Uterus (tissue), 4 donors: ENCODE results near the gene IL1RAPL2. TPM values are rescaled to one million over a fixed set of nuclear protein-coding genes. Genes with fewer than 3 reads are reported as not detected.

Experiments used
- DNase-seq, 2 donors: peaks; one replicate each; pipeline ENCODE4 v3.0.0-alpha.2; 2019 to 2020
- H3K27ac ChIP-seq, 2 donors: fragments of 200-600 bp; sonication (generic); 1 replicate in 1 of 2; 2 replicates in 1 of 2; pipeline ENCODE4 v1.5.1; 2016 to 2018
- H3K27me3 ChIP-seq, 2 donors: fragments of 200-600 bp; sonication (generic); one replicate each; pipeline ENCODE4 v1.5.1; 2018 to 2019; ENCODE audit warnings: control low read depth in 1 of 2
- H3K36me3 ChIP-seq, 2 donors: fragments of 200-600 bp; sonication (generic); one replicate each; pipeline ENCODE4 v1.5.1; 2019; ENCODE audit warnings: control low read depth in 1 of 2
- H3K4me1 ChIP-seq, 2 donors: fragments of 200-600 bp; sonication (generic); one replicate each; pipeline ENCODE4 v1.5.1; 2018 to 2019; ENCODE audit warnings: control low read depth in 1 of 2
- H3K4me3 ChIP-seq, 2 donors: fragments of 200-600 bp; sonication (generic); 1 replicate in 1 of 2; 2 replicates in 1 of 2; pipeline ENCODE4 v1.5.1; 2018 to 2019; ENCODE audit warnings: mild to moderate bottlenecking in 1 of 2
- H3K9me3 ChIP-seq, 2 donors: fragments of 200-600 bp; sonication (generic); one replicate each; pipeline ENCODE4 v1.5.1; 2019; ENCODE audit warnings: control low read depth in 1 of 2
- POLR2A ChIP-seq, 2 donors: fragments of 450-650 bp; IDR thresholded peaks; one replicate each; pipeline ENCODE4 v1.6.1; 2016; ENCODE audit warnings: antibody characterized with exemption in 2 of 2, mild to moderate bottlenecking in 1 of 2, moderate library complexity in 1 of 2
- intact Hi-C: fragments of 100-400 bp; cut with DNase I; formaldehyde crosslinking; loops from one replicate; pipeline ENCODE4 v1.15.1; 2023; ENCODE audit warnings: low total_unique reads
- total RNA-seq, 4 donors: library from RNA; depleted of rRNA in 3 of 4; stranded (reverse); fragments of >200 nt in 3 of 4; gene quantifications; one replicate each; pipeline versions ENCODE4 v1.1.0 to v1.2.4, GENCODE V29; 2014 to 2023
- TF ChIP-seq, protein P1 (sequence below), 4 experiments: fragments of 200-600 bp in 2 of 4; fragments of 450-650 bp in 2 of 4; sonication (generic) in 2 of 4; IDR thresholded peaks; one replicate each; pipeline ENCODE4 v1.5.1; 2016 to 2019; ENCODE audit warnings: antibody characterized with exemption in 4 of 4, mild to moderate bottlenecking in 2 of 4, moderate library complexity in 1 of 4
- donor health status: DM: yes; HTN: yes; CAD: no.

Gene IL1RAPL2
- total RNA-seq, 4 donors from 2014 or later: 2.1 TPM; not detected in 3

DNA sequence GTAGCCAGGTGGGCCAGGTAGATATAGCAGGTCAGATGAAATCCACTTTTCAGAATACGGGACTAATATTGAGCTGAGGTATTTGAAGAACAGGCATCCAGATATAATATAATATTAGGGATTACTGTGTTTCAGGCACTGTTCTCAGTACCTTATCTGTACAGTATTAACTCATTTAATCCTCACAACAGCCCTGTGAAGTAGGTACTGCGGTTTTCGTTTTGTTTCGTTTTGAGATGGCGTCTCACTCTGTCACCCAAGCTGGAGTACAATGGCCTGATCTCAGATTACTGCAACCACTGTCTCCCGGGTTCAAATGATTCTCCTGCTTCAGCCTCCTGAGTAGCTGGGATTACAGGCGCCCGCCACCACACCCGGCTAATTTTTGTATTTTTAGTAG, 129.6 kb downstream of the IL1RAPL2 start:
- no peaks in the 10 kb centered on the region for H3K27me3 ChIP-seq
- DNase-seq: no peak
- intact Hi-C loops: no loop called here

DNA sequence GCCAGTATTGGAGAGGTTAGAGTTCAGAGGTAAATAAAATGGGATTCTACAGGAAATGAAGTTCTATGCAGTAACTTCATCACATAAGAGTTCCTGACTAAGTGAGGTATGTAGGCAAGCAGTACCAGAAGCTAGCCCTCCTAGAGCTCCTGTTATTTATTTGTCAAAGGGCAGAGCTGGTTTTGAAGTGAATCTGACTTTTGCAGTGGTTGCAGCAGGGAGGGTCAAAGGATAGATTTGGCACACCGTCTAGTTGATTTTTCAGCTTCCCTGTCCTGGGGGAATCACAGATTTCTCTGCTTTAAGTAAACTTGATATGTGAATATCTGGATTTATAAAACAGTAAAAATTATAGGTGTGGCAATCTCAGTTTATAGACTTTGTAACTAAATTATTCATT, 130.7 kb downstream of the IL1RAPL2 start:
- DNase-seq: no peak
- H3K27me3 ChIP-seq: no peaks in the 10 kb centered on the region
- no peak overlapping the region for H3K27ac ChIP-seq
- H3K4me3 ChIP-seq: no peak overlapping the region
- intact Hi-C loops: no loop called here
- H3K9me3 ChIP-seq: no peaks in the 10 kb centered on the region
- no peaks in the 10 kb centered on the region for H3K4me1 ChIP-seq
- no peak for TF ChIP-seq POLR2A (IDR thresholded peaks at IDR 0.05)
- TF ChIP-seq, protein P1, sequence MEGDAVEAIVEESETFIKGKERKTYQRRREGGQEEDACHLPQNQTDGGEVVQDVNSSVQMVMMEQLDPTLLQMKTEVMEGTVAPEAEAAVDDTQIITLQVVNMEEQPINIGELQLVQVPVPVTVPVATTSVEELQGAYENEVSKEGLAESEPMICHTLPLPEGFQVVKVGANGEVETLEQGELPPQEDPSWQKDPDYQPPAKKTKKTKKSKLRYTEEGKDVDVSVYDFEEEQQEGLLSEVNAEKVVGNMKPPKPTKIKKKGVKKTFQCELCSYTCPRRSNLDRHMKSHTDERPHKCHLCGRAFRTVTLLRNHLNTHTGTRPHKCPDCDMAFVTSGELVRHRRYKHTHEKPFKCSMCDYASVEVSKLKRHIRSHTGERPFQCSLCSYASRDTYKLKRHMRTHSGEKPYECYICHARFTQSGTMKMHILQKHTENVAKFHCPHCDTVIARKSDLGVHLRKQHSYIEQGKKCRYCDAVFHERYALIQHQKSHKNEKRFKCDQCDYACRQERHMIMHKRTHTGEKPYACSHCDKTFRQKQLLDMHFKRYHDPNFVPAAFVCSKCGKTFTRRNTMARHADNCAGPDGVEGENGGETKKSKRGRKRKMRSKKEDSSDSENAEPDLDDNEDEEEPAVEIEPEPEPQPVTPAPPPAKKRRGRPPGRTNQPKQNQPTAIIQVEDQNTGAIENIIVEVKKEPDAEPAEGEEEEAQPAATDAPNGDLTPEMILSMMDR (IDR thresholded peaks at IDR 0.05): no peak
- no peaks in the 10 kb centered on the region for H3K36me3 ChIP-seq

More for the DNA sequence above, 129.6 kb downstream of the IL1RAPL2 start:
- Histone ChIP-seq H3K9me3 (no peaks in the 10 kb centered on the region), H3K27ac (no peak overlapping the region), H3K4me1 (no peaks in the 10 kb centered on the region), H3K36me3 (no peaks in the 10 kb centered on the region), H3K4me3 (no peak overlapping the region)
- TF ChIP-seq, protein P1 (IDR thresholded peaks at IDR 0.05): no peak
- no peak for TF ChIP-seq POLR2A (IDR thresholded peaks at IDR 0.05)

DNA sequence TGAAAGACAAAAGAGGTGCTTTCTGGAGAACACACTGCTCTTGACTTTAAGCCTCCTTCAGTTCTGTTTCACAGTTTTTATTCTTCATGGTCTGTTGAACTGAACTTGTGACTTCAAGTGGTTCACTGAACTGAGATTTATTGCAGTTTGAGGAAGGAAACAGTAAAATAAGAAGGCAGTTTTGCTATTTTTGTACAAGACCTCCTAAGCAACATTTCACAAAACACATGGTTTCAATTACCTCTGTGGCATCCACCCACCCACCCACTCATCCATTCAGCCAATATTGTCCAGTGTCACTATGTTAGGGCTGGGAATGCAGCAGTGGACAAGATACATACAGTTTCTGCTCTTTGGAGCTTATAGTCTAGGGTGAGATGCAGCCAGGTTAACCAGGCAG, 131.3 kb downstream of the IL1RAPL2 start:
- Histone ChIP-seq H3K36me3 (no peaks in the 10 kb centered on the region), H3K9me3 (no peaks in the 10 kb centered on the region), H3K4me1 (no peaks in the 10 kb centered on the region), H3K4me3 (no peak overlapping the region), H3K27ac (no peak overlapping the region), H3K27me3 (peaks cover 0 to under 1% of the 10 kb centered on the region in 2 donors)
- no peak for TF ChIP-seq POLR2A (IDR thresholded peaks at IDR 0.05)
- TF ChIP-seq, protein P1 (IDR thresholded peaks at IDR 0.05): no peak
- intact Hi-C loops: no loop called here
- DNase-seq: no peak

DNA sequence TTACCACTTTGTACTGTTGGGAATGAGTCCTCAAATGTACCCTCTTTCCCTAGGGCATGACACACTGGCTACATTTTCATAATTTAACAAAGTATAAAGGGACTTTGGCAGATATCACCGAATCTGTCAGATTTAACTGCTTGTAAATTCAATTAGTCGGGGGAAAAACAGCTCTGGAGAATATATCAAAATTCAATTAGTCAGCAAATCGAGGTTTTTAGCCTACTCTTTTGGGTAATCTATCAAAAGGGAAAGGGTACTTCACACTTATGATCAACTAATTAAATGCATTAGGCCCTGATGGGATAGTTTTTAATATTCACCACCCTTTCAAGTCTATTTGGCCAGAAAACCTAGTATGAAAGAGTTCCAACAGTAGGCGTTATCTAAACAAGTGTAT, 141.0 kb downstream of the IL1RAPL2 start:
- no peak for TF ChIP-seq POLR2A (IDR thresholded peaks at IDR 0.05)
- TF ChIP-seq, protein P1 (IDR thresholded peaks at IDR 0.05): no peak
- Histone ChIP-seq H3K4me3 (no peak overlapping the region), H3K9me3 (no peaks in the 10 kb centered on the region), H3K36me3 (no peaks in the 10 kb centered on the region), H3K4me1 (no peaks in the 10 kb centered on the region), H3K27ac (no peak overlapping the region), H3K27me3 (peaks cover 0 to 11% of the 10 kb centered on the region in 2 donors)
- intact Hi-C loops: no loop called here
- DNase-seq: no peak

DNA sequence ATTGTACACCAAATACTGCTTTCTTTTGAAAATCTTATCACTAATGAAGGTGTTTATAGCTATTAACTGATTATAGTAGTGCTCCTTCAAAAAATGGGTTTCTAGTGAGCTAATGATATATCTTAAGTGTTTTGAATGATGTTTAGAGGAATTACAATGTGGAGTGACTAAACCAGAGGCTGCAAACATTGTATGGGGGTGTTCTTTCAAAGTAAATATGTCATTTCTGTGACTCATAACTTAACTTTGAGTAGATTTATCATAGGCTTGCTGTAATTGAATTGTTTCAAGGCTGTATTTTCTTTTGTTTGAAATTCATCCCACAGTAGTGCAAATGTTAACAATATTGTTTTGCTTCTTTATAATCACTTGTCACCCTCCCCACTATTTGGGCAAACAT, 141.6 kb downstream of the IL1RAPL2 start:
- no peak overlapping the region for H3K27ac ChIP-seq
- intact Hi-C loops: no loop called here
- TF ChIP-seq POLR2A (IDR thresholded peaks at IDR 0.05): no peak
- TF ChIP-seq, protein P1 (IDR thresholded peaks at IDR 0.05): no peak

More for the DNA sequence above, 141.6 kb downstream of the IL1RAPL2 start:
- Histone ChIP-seq H3K4me1 (no peaks in the 10 kb centered on the region), H3K27me3 (peaks cover 0 to 8% of the 10 kb centered on the region in 2 donors), H3K4me3 (no peak overlapping the region), H3K9me3 (no peaks in the 10 kb centered on the region), H3K36me3 (no peaks in the 10 kb centered on the region)
- DNase-seq: no peak
